NCI-H1092 treated with DMSO at 0.1 percent for 48 hours (cell line): ENCODE results near the gene HECA.
"Not testable (repeated sequence)": the region's sequence is repeated elsewhere in the genome, so short reads cannot be mapped to it uniquely, and the experiment has no call there.

Experiments used
- DNase-seq: peaks from one replicate; lab custom pipeline; 2025; lab: John Stamatoyannopoulos, UW

The HECA gene

DNA sequence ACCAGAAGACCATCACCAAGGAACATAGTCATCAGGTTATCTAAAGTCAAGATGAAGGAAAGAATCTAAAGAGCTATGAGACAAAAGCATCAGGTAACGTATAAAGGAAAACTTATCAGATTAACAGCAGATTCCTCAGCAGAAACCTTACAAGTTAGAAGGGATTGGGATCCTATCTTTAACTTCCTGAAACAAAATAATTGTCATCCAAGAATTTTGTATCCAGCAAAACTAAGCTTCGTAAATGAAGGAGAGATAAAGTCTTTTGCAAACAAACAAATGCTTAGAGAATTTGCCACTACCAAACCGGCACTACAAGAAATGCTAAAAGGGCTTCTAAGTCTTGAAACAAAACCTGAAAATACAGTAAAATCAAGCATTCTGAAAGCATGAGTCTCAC, 71.0 kb downstream of the HECA start:
- DNase-seq = no peak

DNA sequence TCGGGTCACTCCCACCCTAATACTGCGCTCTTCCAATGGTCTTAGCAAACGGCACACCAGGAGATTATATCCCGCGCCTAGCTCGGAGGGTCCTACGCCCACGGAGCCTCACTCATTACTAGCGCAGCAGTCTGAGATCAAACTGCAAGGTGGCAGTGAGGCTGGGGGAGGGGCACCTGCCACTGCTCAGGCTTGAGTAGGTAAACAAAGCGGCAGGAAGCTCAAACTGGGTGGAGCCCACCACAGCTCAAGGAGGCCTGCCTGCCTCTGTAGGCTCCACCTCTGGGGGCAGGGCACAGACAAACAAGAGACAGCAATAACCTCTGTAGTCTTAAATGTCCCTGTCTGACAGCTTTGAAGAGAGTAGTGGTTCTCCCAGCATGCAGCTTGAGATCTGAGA, 75.9 kb downstream of the HECA start:
- DNase-seq = not testable (repeated sequence)

DNA sequence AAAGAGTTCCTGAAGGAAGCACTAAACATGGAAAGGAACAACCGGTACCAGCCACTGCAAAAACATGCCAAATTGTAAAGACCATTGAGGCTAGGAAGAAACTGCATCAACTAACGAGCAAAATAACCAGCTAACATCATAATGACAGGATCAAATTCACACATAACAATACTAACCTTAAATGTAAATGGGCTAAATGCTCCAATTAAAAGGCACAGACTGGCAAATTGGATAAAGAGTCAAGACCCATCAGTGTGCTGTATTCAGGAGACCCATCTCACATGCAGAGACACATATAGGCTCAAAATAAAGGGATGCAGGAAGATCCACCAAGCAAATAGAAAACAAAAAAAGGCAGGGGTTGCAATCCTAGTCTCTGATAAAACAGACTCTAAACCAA, 77.6 kb downstream of the HECA start:
- not testable (repeated sequence) for DNase-seq

DNA sequence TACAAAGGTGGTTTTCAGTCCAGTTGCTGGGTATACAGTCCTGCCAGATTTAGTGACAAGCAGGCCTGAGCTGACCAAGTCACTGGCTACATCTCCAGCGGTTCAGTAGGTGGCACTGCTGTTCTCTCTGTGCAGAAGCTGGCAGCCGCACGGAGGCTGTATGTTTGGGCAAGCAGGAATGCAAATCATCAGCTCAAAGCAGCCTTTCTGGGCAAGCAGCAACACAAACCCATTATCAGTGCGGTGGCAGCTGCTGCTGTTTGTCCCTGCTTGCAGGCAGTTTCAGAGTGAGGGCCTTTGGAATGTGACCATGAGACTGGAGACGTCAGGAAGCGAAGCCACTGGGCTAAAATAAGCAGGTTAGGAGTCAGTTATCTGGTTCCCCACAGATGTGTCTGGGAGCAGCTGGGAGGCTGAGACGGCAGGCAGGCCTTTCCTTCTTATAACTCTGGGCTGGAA, 84.4 kb downstream of the HECA start:
- DNase-seq = peak; percentile 60

DNA sequence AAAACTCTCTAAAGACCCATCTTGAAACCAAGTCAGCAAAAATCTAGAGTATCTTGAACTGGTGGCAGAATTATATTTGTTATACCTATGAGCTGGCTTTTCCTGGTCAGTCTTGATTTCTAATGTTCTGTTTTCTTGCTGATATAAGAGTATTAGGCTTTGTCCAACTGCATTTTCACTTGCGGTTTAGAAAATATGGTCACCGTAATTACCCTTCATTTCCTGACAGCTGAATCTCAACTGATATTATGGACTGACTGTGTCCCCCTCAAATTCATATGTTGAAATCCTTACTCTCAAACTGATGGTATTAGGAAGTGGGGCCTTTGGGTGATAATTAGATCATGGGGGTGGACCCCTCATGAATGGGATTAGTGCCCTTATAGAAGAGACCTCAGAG, 84.9 kb downstream of the HECA start:
- DNase-seq = no peak

DNA sequence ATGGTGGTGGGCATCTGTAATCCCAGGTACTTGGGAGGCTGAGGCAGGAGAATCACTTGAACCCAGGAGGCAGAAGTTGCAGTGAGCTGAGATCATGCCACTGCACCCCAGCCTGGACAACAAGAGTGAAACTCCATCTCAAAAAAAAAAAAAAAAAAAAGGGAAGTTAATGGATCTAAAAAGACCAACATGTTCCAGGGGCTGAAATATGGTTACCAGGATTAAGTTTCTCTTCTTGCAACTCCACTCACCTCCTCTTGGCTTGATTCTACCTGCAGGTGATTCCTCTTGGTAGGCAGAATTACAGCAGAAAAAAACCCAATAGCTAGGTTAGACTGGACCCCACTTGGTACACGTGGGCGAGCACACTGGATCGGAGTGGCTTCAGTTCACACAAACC, 93.5 kb downstream of the HECA start:
- DNase-seq = not testable (repeated sequence)
